Mucosa of descending colon (tissue), 3 donors: ENCODE data around the gene EVI5L. TPM values are rescaled to one million over a fixed set of nuclear protein-coding genes. Genes with fewer than 3 reads are reported as not detected.
A peak's percentile ranks its signal among the peaks of the same experiment; 100 is the strongest.

Source experiments
- ATAC-seq: fragments of 200-7000 bp; cut with Tn5 transposase; one replicate; pipeline ENCODE4 v1.9.1; 2020; ENCODE audit warnings: mild to moderate bottlenecking, moderate library complexity
- DNase-seq, 3 donors: peaks; one replicate each; pipeline ENCODE4 v3.0.0-alpha.2; 2020
- H3K36me3 ChIP-seq: fragments of 200-600 bp; one replicate; pipeline ENCODE4 v1.8.0; 2021; ENCODE audit warnings: low read depth, mild to moderate bottlenecking
- H3K4me1 ChIP-seq: fragments of 200-600 bp; one replicate; pipeline ENCODE4 v1.8.0; 2021; ENCODE audit warnings: low read depth, mild to moderate bottlenecking
- H3K4me3 ChIP-seq: fragments of 200-600 bp; one replicate; pipeline ENCODE4 v1.8.0; 2021; ENCODE audit warnings: mild to moderate bottlenecking
- H3K9me3 ChIP-seq: fragments of 200-600 bp; one replicate; pipeline ENCODE4 v1.8.0; 2021; ENCODE audit warnings: mild to moderate bottlenecking
- CTCF ChIP-seq: fragments of 200-600 bp; IDR thresholded peaks from one replicate; pipeline ENCODE4 v1.8.0; 2022; ENCODE audit warnings: antibody characterized with exemption, mild to moderate bottlenecking
- intact Hi-C, 2 donors: fragments of 100-400 bp; cut with DNase I in 1 of 2; cut with micrococcal nuclease in 1 of 2; formaldehyde crosslinking; loops; one replicate each; pipeline versions ENCODE4 v1.11.0 to v1.11.1; 2022; cut with DNase I, micrococcal nuclease
- total RNA-seq, 3 donors: library from RNA; stranded (reverse); fragmentation: NEBNext Ultra II Directional in 2 of 3; extraction: Animal tissue kit (Norgen Biotek cat#: 25700) in 2 of 3; gene quantifications; one replicate each; pipeline versions ENCODE4 v1.2.1 to v1.2.4, GENCODE V29; 2021 to 2023
- donor health status: DM: no; HTN: no; CAD: no; lungs with moderate emphysema.
- donor health status: DM: no; HTN: no; CAD: no.
- donor health status: DM: no; HTN: yes; CAD: no.

EVI5L gene
- total RNA-seq, 3 donors from 2014 or later: 8.3 to 17.6 (median 11.4) TPM

GRCh38 chr19:7866399-7867091 is 36.5 kb downstream of the EVI5L start:
- Histone ChIP-seq H3K9me3 (no peaks in the 10 kb centered on the region), H3K36me3 (no peaks in the 10 kb centered on the region), H3K4me3 (no peak overlapping the region), H3K4me1 (peaks cover 36% of the 10 kb centered on the region)
- intact Hi-C loops: no loop called here
- DNase-seq: no peak
- no peak for TF ChIP-seq CTCF
- ATAC-seq: no peak

DNA sequence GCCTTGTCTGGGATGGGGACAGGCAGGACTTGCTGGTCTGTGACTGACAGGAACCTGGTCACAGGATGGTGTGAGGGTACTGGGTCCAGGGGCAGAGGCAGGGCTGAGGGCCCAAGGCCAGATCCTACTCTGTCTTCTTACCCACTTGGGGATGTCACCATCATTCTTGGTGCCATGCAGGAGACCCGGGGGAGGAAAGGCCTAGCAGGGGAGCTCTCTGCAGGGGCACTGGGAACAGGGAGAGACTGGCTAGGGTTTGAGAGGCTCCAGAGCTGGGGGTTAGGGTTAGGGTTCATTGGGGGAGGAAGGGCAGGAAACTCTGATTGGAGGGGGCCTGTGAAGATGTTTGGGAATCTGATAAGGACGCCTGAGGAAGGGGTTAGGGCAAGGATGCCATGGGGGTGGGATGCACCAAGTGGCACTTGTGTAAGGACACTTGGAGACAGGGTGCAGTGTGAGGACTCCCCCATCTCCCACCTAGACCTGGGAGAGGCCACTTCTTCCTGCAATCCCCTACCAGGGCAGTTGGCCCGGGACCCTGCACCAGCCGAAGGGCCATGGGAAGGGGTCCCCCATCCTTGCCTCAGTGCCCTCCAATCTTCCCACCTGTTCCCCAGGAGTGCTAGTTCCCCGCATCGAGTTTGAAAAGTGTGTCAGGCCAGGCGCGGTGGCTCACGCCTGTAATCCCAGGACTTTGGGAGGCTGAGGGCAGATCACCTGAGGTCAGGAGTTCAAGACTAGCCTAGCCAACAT is 37.2 kb downstream of the EVI5L start:
- Histone ChIP-seq H3K9me3 (no peaks in the 10 kb centered on the region), H3K4me1 (peaks cover 34% of the 10 kb centered on the region), H3K36me3 (no peaks in the 10 kb centered on the region), H3K4me3 (no peak overlapping the region)
- intact Hi-C loops: no loop called here
- no peak for TF ChIP-seq CTCF
- DNase-seq (no peak), ATAC-seq (no peak)

- H3K36me3 ChIP-seq: no peaks in the 10 kb centered on the region
- no peak overlapping the region for H3K4me3 ChIP-seq
- no peak for TF ChIP-seq CTCF
- intact Hi-C loops: no loop called here
- peaks cover 29% of the 10 kb centered on the region for H3K4me1 ChIP-seq
- DNase-seq (peak in 2 of 3 donors; percentile 41 to 76), ATAC-seq (no peak)
- no peaks in the 10 kb centered on the region for H3K9me3 ChIP-seq
These were observed 38.3 kb downstream of the EVI5L start for GRCh38 chr19:7868326-7868670.

DNA sequence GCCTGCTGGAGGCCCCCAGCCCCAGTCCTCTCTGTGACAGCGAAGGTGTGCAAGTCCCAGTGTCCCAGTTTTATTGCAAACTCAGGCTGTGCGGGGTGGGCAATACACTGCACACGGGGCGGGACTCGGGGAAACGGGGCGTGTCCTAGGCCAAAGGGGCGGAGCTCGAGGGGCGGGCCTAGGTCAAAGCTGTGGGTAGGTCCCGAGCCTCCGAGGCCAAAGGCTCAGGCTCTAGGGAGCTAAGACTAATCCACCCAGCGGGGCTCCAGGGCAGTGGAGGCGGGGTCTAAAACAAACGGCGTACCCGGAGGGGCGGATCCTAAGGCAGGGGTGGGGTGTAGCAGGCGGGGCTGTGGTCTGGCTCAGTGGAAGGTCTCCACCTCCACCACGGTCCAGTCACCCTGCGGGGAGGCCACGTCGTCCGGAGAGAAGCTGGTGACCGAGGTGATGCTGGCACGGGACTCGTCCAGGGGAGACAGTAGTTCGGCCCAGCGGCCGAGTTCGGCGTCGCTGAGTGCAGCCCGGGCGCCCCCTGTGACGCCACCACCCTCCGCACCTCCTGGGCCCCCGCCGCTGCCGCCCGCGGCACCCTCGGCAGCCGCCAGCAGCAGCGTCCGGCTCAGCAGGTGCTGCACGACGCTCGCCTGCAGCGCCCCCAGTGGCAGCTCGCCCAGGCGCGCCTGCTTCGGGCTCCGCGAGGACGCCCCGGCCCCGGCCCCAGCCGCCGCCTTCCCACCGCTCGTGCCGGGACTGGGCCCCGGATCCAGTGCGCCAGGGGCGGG is 38.8 kb downstream of the EVI5L start:
- ATAC-seq: peak; percentile 78
- intact Hi-C loops: no loop called here
- peak; percentile 86 for TF ChIP-seq CTCF
- Histone ChIP-seq H3K4me1 (peaks cover 27% of the 10 kb centered on the region), H3K36me3 (no peaks in the 10 kb centered on the region), H3K9me3 (no peaks in the 10 kb centered on the region), H3K4me3 (no peak overlapping the region)
- peak; percentile 77 to 87 (median 87) for DNase-seq

- intact Hi-C loops: no loop called here
- no peak overlapping the region for H3K4me3 ChIP-seq
- no peaks in the 10 kb centered on the region for H3K9me3 ChIP-seq
- TF ChIP-seq CTCF: no peak
- H3K36me3 ChIP-seq: no peaks in the 10 kb centered on the region
- peak; percentile 71 for ATAC-seq
- H3K4me1 ChIP-seq: peaks cover 30% of the 10 kb centered on the region
- peak in 2 of 3 donors; percentile 77 to 86 for DNase-seq
These were observed 39.5 kb downstream of the EVI5L start for GRCh38 chr19:7869453-7869909.
